ENCODE data around the gene MOB3B. TPM values are rescaled to one million over a fixed set of nuclear protein-coding genes. Genes with fewer than 3 reads are reported as not detected.
A peak's percentile ranks its signal among the peaks of the same experiment; 100 is the strongest.

MOB3B gene
- total and polyA plus RNA-seq, 10 of the 15 experiments (the other 5 are each of a cell fraction or from before 2014, with no cell fraction given): 0.44 to 2.7 (median 0.91) TPM

DNA sequence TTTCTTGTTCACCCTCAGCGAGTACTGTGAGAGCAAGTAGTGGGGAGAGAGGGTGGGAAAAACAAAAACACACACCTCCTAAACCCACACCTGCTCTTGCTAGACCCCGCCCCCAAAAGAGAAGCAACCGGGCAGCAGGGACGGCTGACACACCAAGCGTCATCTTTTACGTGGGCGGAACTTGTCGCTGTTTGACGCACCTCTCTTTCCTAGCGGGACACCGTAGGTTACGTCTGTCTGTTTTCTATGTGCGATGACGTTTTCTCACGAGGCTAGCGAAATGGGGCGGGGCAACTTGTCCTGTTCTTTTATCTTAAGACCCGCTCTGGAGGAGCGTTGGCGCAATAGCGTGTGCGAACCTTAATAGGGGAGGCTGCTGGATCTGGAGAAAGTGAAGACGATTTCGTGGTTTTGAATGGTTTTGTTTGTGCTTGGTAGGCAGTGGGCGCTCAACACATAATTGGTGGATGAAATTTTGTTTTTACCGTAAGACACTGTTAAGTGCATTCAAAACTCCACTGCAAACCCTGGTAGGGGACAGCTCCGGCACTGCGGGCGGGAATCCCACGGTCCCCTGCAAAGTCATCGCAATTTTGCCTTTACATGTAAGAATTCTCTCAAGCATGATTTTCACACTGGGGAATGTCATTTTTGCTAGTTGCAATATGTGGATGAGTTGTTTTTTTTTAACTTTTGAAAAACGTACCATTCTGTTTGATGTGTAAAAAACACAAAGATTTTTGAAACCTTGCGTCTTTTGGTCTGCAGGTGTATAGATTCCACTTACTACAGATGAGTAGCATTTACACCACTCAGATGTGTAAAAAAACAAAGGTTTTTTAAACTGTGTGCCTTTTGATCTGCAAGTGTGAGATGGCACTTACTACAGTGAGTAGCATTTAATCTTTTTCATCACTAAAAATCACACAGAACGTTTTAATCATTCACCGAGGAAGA, 44.3 kb upstream of the MOB3B start (continued):
- TF ChIP-seq, protein P1, sequence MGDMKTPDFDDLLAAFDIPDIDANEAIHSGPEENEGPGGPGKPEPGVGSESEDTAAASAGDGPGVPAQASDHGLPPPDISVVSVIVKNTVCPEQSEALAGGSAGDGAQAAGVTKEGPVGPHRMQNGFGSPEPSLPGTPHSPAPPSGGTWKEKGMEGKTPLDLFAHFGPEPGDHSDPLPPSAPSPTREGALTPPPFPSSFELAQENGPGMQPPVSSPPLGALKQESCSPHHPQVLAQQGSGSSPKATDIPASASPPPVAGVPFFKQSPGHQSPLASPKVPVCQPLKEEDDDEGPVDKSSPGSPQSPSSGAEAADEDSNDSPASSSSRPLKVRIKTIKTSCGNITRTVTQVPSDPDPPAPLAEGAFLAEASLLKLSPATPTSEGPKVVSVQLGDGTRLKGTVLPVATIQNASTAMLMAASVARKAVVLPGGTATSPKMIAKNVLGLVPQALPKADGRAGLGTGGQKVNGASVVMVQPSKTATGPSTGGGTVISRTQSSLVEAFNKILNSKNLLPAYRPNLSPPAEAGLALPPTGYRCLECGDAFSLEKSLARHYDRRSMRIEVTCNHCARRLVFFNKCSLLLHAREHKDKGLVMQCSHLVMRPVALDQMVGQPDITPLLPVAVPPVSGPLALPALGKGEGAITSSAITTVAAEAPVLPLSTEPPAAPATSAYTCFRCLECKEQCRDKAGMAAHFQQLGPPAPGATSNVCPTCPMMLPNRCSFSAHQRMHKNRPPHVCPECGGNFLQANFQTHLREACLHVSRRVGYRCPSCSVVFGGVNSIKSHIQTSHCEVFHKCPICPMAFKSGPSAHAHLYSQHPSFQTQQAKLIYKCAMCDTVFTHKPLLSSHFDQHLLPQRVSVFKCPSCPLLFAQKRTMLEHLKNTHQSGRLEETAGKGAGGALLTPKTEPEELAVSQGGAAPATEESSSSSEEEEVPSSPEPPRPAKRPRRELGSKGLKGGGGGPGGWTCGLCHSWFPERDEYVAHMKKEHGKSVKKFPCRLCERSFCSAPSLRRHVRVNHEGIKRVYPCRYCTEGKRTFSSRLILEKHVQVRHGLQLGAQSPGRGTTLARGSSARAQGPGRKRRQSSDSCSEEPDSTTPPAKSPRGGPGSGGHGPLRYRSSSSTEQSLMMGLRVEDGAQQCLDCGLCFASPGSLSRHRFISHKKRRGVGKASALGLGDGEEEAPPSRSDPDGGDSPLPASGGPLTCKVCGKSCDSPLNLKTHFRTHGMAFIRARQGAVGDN (IDR thresholded peaks at IDR 0.05): 0 out of 2 replicates have a peak, but pooled peaks have one; percentile 51
- TF ChIP-seq DPF2 (IDR thresholded peaks at IDR 0.05): no peak
- peak; percentile 84; the same call in 1 of the 2 replicates for TF ChIP-seq RB1 (IDR thresholded peaks at IDR 0.05; ENCODE audit: borderline replicate concordance)
- no peak for TF ChIP-seq MYB (IDR thresholded peaks at IDR 0.05; ENCODE audit: borderline replicate concordance, low read depth, low read length)
- TF ChIP-seq CBX5 (IDR thresholded peaks at IDR 0.05; ENCODE audit: low read depth): peak; percentile 72; the same call in 1 of the 2 replicates
- no peak for TF ChIP-seq NR2C2 (IDR thresholded peaks at IDR 0.05; ENCODE audit: borderline replicate concordance, control insufficient read depth, insufficient read length, low read depth)
- TF ChIP-seq CBX3 (IDR thresholded peaks at IDR 0.05; ENCODE audit: borderline replicate concordance, low read depth): no peak
- TF ChIP-seq BACH1 (IDR thresholded peaks at IDR 0.05; ENCODE audit: borderline replicate concordance): no peak
- TF ChIP-seq IKZF2 (IDR thresholded peaks at IDR 0.05): peak in 1 of 2 experiments; percentile 11; a peak in 1 of 4 replicates
- TF ChIP-seq CBFB (IDR thresholded peaks at IDR 0.05; ENCODE audit: low read depth): no peak; the same call in none of the 2 replicates
- peak; percentile 99 for TF ChIP-seq CREM (IDR thresholded peaks at IDR 0.05; ENCODE audit: low read depth)
- no peak for TF ChIP-seq EZH2 (IDR thresholded peaks at IDR 0.05; ENCODE audit: borderline replicate concordance, control insufficient read depth, low read depth, low read length)
- TF ChIP-seq, protein P2, sequence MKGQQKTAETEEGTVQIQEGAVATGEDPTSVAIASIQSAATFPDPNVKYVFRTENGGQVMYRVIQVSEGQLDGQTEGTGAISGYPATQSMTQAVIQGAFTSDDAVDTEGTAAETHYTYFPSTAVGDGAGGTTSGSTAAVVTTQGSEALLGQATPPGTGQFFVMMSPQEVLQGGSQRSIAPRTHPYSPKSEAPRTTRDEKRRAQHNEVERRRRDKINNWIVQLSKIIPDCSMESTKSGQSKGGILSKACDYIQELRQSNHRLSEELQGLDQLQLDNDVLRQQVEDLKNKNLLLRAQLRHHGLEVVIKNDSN (IDR thresholded peaks at IDR 0.05; ENCODE audit: borderline replicate concordance, extremely low read length, insufficient read depth, low read depth, low read length): no peak
- TF ChIP-seq SREBF1 (IDR thresholded peaks at IDR 0.05; ENCODE audit: low read length): no peak
- TF ChIP-seq, protein P3, sequence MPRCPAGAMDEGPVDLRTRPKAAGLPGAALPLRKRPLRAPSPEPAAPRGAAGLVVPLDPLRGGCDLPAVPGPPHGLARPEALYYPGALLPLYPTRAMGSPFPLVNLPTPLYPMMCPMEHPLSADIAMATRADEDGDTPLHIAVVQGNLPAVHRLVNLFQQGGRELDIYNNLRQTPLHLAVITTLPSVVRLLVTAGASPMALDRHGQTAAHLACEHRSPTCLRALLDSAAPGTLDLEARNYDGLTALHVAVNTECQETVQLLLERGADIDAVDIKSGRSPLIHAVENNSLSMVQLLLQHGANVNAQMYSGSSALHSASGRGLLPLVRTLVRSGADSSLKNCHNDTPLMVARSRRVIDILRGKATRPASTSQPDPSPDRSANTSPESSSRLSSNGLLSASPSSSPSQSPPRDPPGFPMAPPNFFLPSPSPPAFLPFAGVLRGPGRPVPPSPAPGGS (IDR thresholded peaks at IDR 0.05; ENCODE audit: borderline replicate concordance, insufficient read depth, low read depth, low read length, poor library complexity, severe bottlenecking): no peak
- no peak for TF ChIP-seq PAX8 (IDR thresholded peaks at IDR 0.05)
- no peak for TF ChIP-seq KLF5 (IDR thresholded peaks at IDR 0.05; ENCODE audit: partially characterized antibody)
- TF ChIP-seq ZNF217 (IDR thresholded peaks at IDR 0.05): no peak
- TF ChIP-seq EP300 (IDR thresholded peaks at IDR 0.05; ENCODE audit: borderline replicate concordance in 1 of 2, control insufficient read depth in 1 of 2, low read depth in 2 of 2, low read length in 2 of 2): peak in 1 of 2 experiments; percentile 71; a peak in 3 of 4 replicates
- no peak for TF ChIP-seq BRCA1 (IDR thresholded peaks at IDR 0.05; ENCODE audit: low read depth, low read length)
- peak; percentile 63; the same call in 1 of the 2 replicates for TF ChIP-seq MEF2A (IDR thresholded peaks at IDR 0.05; ENCODE audit: insufficient read depth, low read depth, low read length)
- TF ChIP-seq POLR2AphosphoS2 (IDR thresholded peaks at IDR 0.05; ENCODE audit: low read depth, low read length): 0 out of 2 replicates have a peak, but pooled peaks have one; percentile 51
- TF ChIP-seq TARDBP (IDR thresholded peaks at IDR 0.05; ENCODE audit: borderline replicate concordance): no peak; the same call in 1 of the 2 replicates
- TF ChIP-seq NR2F1 (conservative IDR thresholded peaks at IDR 0.05): no peak

Data from GM12878 (cell line).